Mesenteric fat pad (tissue), 1 donor: ENCODE measurements around the gene LDLRAD1. TPM values are rescaled to one million over a fixed set of nuclear protein-coding genes. Genes with fewer than 3 reads are reported as not detected.

Experiments
- microRNA-seq: library from miRNA; unstranded; fragments of <30 nt; microRNA quantifications from one replicate; pipeline ENCODE4 v1.2.0, GENCODE V29; 2020; ENCODE audit warnings: borderline number of aligned reads
- total RNA-seq: library from RNA; stranded (reverse); fragmentation: NEBNext Ultra II Directional; extraction: Animal tissue kit (Norgen Biotek cat#: 25700); gene quantifications from one replicate; pipeline ENCODE4 v1.2.1, GENCODE V29; 2021
- donor health status: DM: yes; HTN: yes; CAD: no.

LDLRAD1 gene
- total RNA-seq, 1 donor from 2014 or later = not detected

Small RNA genes lying within 50 kb of the gene (microRNA-seq; reads per million reads assigned to microRNA genes)
- gene MIR4781 = 2.9 reads per million

Other genes with a start within 250 kb of the LDLRAD1 start
- 7.9 TPM for gene NDC1, start 179.9 kb downstream of the LDLRAD1 start, total RNA-seq
- gene YIPF1, start 128.4 kb downstream of the LDLRAD1 start, total RNA-seq = 22.3 TPM
- not detected for gene DIO1, start 124.0 kb downstream of the LDLRAD1 start, total RNA-seq
- 17.2 TPM for gene IFT25, start 72.5 kb downstream of the LDLRAD1 start, total RNA-seq
- gene LRRC42, start 71.8 kb downstream of the LDLRAD1 start, total RNA-seq = 18.0 TPM
- 364 TPM for gene TMEM59, start 35.0 kb upstream of the LDLRAD1 start, total RNA-seq
- gene TCEANC2, start 35.4 kb upstream of the LDLRAD1 start, total RNA-seq = 4.2 TPM
- 0.19 TPM for gene CDCP2, start 134.8 kb upstream of the LDLRAD1 start, total RNA-seq
- gene CYB5RL, start 181.8 kb upstream of the LDLRAD1 start, total RNA-seq = 5.2 TPM
- gene MRPL37, start 182.0 kb upstream of the LDLRAD1 start, total RNA-seq = 54.2 TPM